Neural progenitor cell (in vitro differentiated cells): Measurements from ENCODE around the gene EPB41L4A.

Experiments
- EZH2 ChIP-seq: fragments of 200-600 bp; sonication (generic); IDR thresholded peaks from 2 replicates; pipeline ENCODE4 v1.6.1; 2017; ENCODE audit warnings: antibody characterized with exemption, mild to moderate bottlenecking, moderate library complexity
- EZH2phosphoT487 ChIP-seq: fragments of 200-600 bp; sonication (generic); IDR thresholded peaks from 2 replicates; pipeline ENCODE4 v1.6.1; 2017; ENCODE audit warnings: antibody characterized with exemption
- TF ChIP-seq, protein P1 (sequence below): fragments of 200-600 bp; sonication (generic); IDR thresholded peaks from 2 replicates; pipeline ENCODE4 v1.5.1; 2017; ENCODE audit warnings: antibody characterized with exemption, mild to moderate bottlenecking

DNA sequence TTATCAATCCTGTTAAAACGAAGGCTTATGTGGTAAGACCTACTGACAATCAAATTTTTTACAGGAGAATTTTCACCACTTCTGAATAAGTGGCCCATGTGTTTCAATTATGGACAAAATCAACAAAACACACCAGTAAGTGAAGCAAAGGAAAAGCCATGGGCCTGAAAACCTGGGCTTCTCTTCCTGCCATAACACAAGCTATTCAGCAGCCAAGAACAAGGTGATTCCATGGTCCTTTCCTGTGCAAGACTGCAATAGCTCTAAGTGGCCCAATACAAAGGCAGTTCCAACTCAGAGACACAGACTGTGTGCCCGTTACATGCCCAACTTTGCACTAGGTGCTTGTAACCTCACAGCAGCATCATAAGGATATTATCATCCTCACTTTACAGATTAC, 168.5 kb downstream of the EPB41L4A start:
- TF ChIP-seq, protein P1, sequence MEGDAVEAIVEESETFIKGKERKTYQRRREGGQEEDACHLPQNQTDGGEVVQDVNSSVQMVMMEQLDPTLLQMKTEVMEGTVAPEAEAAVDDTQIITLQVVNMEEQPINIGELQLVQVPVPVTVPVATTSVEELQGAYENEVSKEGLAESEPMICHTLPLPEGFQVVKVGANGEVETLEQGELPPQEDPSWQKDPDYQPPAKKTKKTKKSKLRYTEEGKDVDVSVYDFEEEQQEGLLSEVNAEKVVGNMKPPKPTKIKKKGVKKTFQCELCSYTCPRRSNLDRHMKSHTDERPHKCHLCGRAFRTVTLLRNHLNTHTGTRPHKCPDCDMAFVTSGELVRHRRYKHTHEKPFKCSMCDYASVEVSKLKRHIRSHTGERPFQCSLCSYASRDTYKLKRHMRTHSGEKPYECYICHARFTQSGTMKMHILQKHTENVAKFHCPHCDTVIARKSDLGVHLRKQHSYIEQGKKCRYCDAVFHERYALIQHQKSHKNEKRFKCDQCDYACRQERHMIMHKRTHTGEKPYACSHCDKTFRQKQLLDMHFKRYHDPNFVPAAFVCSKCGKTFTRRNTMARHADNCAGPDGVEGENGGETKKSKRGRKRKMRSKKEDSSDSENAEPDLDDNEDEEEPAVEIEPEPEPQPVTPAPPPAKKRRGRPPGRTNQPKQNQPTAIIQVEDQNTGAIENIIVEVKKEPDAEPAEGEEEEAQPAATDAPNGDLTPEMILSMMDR: no peak
- TF ChIP-seq EZH2: no peak
- TF ChIP-seq EZH2phosphoT487: no peak
